Hematopoietic multipotent progenitor cell treated with erythropoietin and hydrocortisone succinate and interleukin-3 and kit ligand, for 4 days (in vitro differentiated cells): Measurements from ENCODE around the gene HS6ST2.

ENCODE experiments used
- DNase-seq: peaks from one replicate; pipeline ENCODE4 v3.0.0-alpha.2; 2015

The HS6ST2 gene

GRCh38 chrX:132843363-132843762 lies 115.1 kb downstream of the HS6ST2 start:
- no peak for DNase-seq

- DNase-seq: no peak
Observed at GRCh38 chrX:132842460-132843238, 115.8 kb downstream of the HS6ST2 start.

GRCh38 chrX:132837967-132838366 lies 120.5 kb downstream of the HS6ST2 start:
- no peak for DNase-seq

- no peak for DNase-seq
Observed at GRCh38 chrX:132837126-132837525, 121.3 kb downstream of the HS6ST2 start.

DNA sequence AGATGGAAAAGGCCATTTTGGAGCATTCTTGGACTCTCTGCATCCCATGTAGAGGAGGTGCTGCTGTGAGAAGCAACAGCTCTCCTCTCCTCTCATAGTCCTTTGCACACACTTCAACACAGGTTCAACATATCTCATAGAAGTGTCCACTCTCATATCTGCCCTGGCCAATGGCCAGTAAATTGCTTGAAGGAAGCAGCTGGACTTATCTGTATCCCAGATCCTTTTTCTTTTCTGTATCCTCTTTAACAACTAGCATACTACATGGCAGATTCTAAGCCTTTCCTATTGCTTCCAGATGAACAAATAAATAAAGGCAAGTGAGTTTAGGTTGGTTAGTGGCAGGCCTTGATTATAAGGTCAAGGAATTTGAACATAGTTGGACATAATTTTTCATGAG lies 122.0 kb downstream of the HS6ST2 start:
- DNase-seq: no peak

- no peak for DNase-seq
Observed at GRCh38 chrX:132834741-132835140, 123.7 kb downstream of the HS6ST2 start.

- no peak for DNase-seq
Observed at GRCh38 chrX:132834109-132834508, 124.3 kb downstream of the HS6ST2 start.

- DNase-seq: no peak
Observed at GRCh38 chrX:132833373-132833772, 125.1 kb downstream of the HS6ST2 start.

- DNase-seq: no peak
Observed at GRCh38 chrX:132831336-132831973, 127.0 kb downstream of the HS6ST2 start.

- DNase-seq: no peak
Observed at GRCh38 chrX:132822634-132823012, 135.8 kb downstream of the HS6ST2 start.

- no peak for DNase-seq
Observed at GRCh38 chrX:132821974-132822633, 136.3 kb downstream of the HS6ST2 start.

- no peak for DNase-seq
Observed at GRCh38 chrX:132820675-132821074, 137.8 kb downstream of the HS6ST2 start.

- no peak for DNase-seq
Observed at GRCh38 chrX:132819711-132820264, 138.6 kb downstream of the HS6ST2 start.

GRCh38 chrX:132818638-132819037 lies 139.8 kb downstream of the HS6ST2 start:
- no peak for DNase-seq

GRCh38 chrX:132815643-132816042 lies 142.8 kb downstream of the HS6ST2 start:
- DNase-seq: no peak

- DNase-seq: no peak
Observed at GRCh38 chrX:132810964-132811712, 147.3 kb downstream of the HS6ST2 start.

DNA sequence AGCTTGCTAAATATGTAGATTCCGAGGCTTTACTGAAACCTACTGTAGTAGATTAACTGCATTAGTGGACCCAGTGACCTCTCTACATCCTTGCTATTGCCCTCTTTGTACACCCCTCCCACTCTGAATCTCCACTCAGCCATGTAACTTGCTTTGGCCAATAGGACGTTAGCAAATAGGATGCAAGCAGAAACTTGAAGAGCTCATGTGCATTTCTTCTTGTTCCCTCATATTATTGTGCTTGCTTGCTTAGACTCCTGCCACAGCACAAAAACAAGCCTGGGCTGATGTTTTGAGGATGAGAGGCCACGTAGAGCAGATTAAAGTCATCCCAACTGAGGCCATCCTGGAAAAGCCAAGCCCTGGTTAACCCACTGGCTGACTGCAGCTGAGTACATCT lies 147.9 kb downstream of the HS6ST2 start:
- DNase-seq: no peak

- DNase-seq: no peak
Observed at GRCh38 chrX:132809581-132809980, 148.8 kb downstream of the HS6ST2 start.

DNA sequence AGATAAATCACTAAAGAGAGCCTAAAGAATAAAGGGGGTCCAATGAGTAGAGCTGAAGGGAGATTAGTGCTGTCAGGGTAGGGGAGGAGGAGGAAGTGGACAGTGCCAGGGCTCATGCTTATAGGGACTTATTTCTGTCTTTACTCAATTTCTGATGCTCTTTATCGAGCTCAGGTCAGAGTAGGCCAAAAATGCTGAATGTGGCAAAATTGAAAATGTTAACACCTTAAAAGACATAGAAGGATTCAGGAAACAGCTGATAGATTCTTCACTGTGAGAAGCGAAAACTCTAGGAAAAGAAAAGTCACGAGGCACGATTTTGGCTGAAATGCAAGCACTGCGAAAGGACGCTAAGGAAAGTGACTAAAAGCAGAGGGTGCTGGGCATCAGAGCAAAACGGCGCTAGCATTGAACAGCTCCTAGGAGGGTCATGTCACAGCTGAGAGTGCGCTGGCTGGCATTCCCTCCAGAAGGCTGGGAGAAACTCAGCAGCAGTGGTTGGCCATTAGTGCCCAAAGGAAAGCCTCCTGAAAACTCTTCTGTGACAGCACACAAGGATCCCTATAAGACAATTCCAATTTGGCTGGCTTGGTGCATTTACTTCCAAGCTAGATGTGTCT lies 150.9 kb downstream of the HS6ST2 start:
- no peak for DNase-seq

DNA sequence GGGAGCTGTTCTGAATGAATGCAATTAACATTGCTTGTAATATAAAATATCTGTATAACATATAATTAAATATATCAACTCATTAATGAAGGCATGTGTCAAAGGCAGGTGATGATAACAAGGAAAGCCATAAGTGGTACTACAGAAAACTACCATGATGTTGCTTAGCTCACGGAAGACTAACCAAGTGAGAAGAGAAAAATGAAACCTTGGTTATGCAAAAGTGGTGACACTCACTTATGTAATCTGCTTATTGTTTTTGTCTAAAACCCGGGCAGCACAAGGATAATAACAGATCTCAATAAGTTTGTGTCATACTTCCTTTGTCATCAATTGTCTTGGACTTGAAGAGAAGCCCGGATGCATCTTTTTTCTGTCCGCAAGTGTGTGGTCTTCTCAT lies 156.4 kb downstream of the HS6ST2 start:
- DNase-seq: no peak

DNA sequence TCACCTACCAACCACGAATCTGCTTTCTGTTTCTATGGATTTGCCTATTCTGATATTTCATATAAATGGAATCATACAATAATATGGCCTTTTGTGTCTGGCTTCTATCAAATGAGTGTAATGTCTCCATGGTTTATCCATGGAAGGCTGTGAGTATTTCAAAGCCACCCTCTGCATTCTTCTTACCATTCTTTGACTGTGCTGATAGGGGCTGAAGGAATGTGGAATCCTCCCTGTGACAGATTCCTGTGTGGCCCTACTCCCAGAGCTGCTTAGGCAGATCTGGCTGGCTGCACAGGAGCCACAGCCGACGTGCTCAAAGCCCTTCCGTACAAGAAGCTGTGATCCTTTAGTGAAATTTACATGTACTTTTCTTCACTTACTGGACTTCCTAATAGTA lies 163.2 kb downstream of the HS6ST2 start:
- no peak for DNase-seq

GRCh38 chrX:132791714-132792113 lies 166.7 kb downstream of the HS6ST2 start:
- DNase-seq: no peak

DNA sequence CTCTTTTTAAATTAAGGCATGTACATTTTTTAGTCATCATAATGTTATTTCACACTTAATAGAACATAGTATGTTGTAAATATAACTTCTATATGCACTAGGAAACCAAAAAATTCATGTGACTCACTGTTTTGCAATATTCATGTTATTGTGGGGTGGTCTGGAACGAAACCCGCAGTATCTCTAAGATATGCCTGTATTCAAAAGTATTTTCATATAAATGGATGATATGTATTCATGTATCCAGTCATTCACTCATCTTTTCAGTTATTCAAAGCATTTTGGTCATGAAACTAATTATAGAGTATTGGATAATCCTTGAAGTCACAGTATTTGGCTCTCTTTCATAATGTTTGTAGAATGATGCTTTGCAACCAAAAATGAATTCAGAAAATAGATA lies 168.1 kb downstream of the HS6ST2 start:
- no peak for DNase-seq
